SK-N-MC (cell line): ENCODE results near the gene NTRK2.

Experiments used
- DNase-seq: peaks from one replicate; pipeline ENCODE4 v3.0.0-alpha.2; 2011; ENCODE audit warnings: low read depth, low spot score
- H3K27ac ChIP-seq: fragments of 200-600 bp; sonication (generic); 2 replicates; pipeline ENCODE4 v1.5.1; 2016; ENCODE audit warnings: mixed run types
- H3K36me3 ChIP-seq: fragments of 200-600 bp; sonication (generic); 2 replicates; pipeline ENCODE4 v1.6.1; 2017; ENCODE audit warnings: antibody characterized with exemption, low read length, mixed read lengths; ENCODE audit not compliant: insufficient read depth
- H3K4me3 ChIP-seq: fragments of 200-600 bp; sonication (generic); 2 replicates; pipeline ENCODE4 v1.5.1; 2016
- H3K9ac ChIP-seq: fragments of 200-600 bp; sonication (generic); 2 replicates; pipeline ENCODE4 v1.8.0; 2017; ENCODE audit warnings: mixed run types, mixed read lengths; ENCODE audit not compliant: insufficient read length
- H3K9me3 ChIP-seq: fragments of 200-600 bp; sonication (generic); 2 replicates; pipeline ENCODE4 v1.6.1; 2017; ENCODE audit warnings: low read depth, mild to moderate bottlenecking, antibody characterized with exemption, low read length, moderate library complexity, mixed read lengths
- EZH2 ChIP-seq: fragments of 200-600 bp; sonication (generic); IDR thresholded peaks from one replicate; pipeline ENCODE4 v1.6.1; 2017; ENCODE audit warnings: antibody characterized with exemption
- FOXP2 ChIP-seq: optimal IDR thresholded peaks from 2 replicates; pipeline ENCODE3; 2011; ENCODE audit warnings: mild to moderate bottlenecking, moderate library complexity; ENCODE audit not compliant: insufficient read depth; ENCODE audit errors: extremely low read length, control extremely low read depth
- POLR2AphosphoS5 ChIP-seq: IDR thresholded peaks from 2 replicates; pipeline ENCODE4 v1.6.1; 2012; ENCODE audit warnings: mild to moderate bottlenecking, low read depth, low read length, borderline replicate concordance

Gene NTRK2

GRCh38 chr9:84860249-84861115 is 191.0 kb downstream of the NTRK2 start:
- no peaks in the 10 kb centered on the region for H3K36me3 ChIP-seq
- DNase-seq = no peak
- no peak overlapping the region for H3K4me3 ChIP-seq
- no peak for TF ChIP-seq EZH2
- TF ChIP-seq FOXP2 = no peak
- TF ChIP-seq POLR2AphosphoS5 = no peak
- H3K27ac ChIP-seq = no peak overlapping the region
- H3K9me3 ChIP-seq = no peaks in the 10 kb centered on the region
- H3K9ac ChIP-seq = no peak overlapping the region

DNA sequence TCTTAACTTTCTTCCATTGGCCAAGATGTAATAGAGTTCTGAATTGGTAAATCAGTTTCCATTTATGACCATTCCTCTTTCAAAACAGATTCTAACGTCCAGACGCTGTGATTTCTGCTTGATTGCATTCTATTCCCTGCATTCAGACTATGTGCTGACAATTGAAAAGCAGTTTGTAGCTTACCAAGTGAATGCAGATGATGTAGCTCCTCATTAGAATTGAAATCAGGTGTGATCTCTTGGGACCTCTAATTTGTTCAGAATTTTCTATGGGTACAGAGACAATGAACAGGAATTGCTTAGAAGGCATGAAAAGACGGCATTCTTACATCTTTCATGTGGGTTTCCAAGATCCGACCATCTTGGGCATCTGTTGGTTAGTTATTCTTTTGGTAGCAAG is 191.9 kb downstream of the NTRK2 start:
- Histone ChIP-seq H3K36me3 (no peaks in the 10 kb centered on the region), H3K4me3 (no peak overlapping the region)
- TF ChIP-seq EZH2 = no peak
- TF ChIP-seq FOXP2 = no peak
- no peak for TF ChIP-seq POLR2AphosphoS5

DNA sequence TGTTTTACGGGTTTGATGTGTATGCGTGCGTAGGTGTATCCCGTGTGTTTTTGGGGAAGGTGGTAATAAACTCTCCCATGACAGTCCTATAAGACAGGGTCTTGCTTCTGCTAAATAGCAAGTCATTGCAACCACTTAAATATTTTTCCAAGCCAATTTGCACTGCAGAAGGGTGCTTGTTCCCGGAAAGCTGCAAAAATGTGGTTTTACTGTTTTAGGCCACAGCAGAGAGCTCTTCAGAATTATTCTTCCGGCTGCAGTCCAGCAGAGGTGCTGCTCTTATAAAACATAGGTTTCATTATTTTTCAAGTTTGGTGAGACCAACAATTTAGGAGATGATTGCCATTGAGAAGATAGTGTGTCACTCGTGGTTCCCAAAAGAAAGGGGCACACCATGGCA is 192.8 kb downstream of the NTRK2 start:
- Histone ChIP-seq H3K9ac (no peak overlapping the region), H3K9me3 (no peaks in the 10 kb centered on the region), H3K27ac (no peak overlapping the region), H3K36me3 (no peaks in the 10 kb centered on the region), H3K4me3 (no peak overlapping the region)
- no peak for DNase-seq
- TF ChIP-seq POLR2AphosphoS5 = no peak
- TF ChIP-seq FOXP2 = no peak
- TF ChIP-seq EZH2 = no peak

More for the DNA sequence above, 191.9 kb downstream of the NTRK2 start:
- no peak for DNase-seq
- no peak overlapping the region for H3K27ac ChIP-seq
- H3K9me3 ChIP-seq = no peaks in the 10 kb centered on the region
- no peak overlapping the region for H3K9ac ChIP-seq

GRCh38 chr9:84862810-84863287 is 193.3 kb downstream of the NTRK2 start:
- no peak overlapping the region for H3K27ac ChIP-seq
- TF ChIP-seq POLR2AphosphoS5 = no peak
- no peak for TF ChIP-seq EZH2
- TF ChIP-seq FOXP2 = no peak
- H3K9me3 ChIP-seq = no peaks in the 10 kb centered on the region
- no peak overlapping the region for H3K9ac ChIP-seq
- H3K4me3 ChIP-seq = no peak overlapping the region
- H3K36me3 ChIP-seq = no peaks in the 10 kb centered on the region
- no peak for DNase-seq

DNA sequence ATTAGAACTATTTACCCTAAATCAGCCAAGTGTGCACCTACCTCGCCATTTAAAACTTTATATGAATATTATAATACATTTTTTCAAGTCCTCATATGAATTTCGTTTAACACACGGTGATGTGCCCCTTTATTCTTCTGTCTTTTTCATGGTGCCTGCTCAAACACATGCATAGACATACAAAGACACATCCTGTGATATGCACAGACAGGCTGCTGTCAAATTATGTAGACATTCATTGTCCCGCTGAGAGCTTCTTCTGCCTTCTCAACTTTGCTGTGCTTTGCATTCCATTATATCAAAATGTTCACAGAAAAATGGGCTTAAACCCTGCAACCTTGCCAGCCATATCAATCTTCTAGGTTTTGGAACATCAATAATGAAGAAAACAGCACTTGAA is 193.8 kb downstream of the NTRK2 start:
- no peak overlapping the region for H3K27ac ChIP-seq
- H3K4me3 ChIP-seq = no peak overlapping the region
- no peaks in the 10 kb centered on the region for H3K9me3 ChIP-seq
- H3K9ac ChIP-seq = no peak overlapping the region
- DNase-seq = no peak
- no peaks in the 10 kb centered on the region for H3K36me3 ChIP-seq
- TF ChIP-seq FOXP2 = no peak
- no peak for TF ChIP-seq EZH2
- TF ChIP-seq POLR2AphosphoS5 = no peak

DNA sequence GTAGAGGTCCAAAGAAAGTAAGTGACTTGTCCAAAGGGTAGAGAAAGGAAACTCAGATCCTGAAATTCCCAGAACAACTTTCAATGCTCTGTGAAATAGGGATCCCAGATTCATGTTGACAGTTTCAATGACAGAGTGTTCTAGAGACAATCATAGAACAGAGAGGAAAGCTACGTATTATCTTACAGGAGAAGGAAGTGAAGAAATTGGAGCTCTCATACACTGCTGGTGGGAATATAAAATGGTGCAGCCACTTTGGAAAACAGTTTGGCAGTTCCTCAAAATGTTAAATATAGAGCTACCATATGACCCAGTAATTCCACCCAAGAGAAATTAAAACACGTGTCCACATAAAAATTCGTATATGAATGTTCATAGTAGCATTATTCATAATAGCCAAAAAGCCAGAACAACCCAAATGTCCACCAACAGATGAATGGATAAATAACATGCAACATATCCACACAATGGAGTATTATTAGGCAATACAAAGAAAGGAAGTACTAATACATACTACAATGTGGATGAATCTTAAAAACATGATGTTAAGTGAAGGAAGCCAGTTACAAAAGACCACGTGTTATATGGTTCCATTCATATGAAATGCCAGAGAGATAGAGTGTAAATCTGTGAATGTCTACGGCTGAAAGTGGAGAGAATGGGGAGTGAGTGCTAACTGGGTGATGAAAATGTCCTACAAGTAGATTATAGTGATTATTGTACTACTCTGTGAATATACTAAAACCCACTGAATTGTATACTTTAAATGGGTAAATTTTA is 197.1 kb downstream of the NTRK2 start:
- no peak for DNase-seq
- Histone ChIP-seq H3K27ac (no peak overlapping the region), H3K4me3 (no peak overlapping the region), H3K9me3 (no peaks in the 10 kb centered on the region), H3K9ac (no peak overlapping the region), H3K36me3 (no peaks in the 10 kb centered on the region)
- TF ChIP-seq POLR2AphosphoS5 = no peak
- TF ChIP-seq FOXP2 = no peak
- no peak for TF ChIP-seq EZH2

GRCh38 chr9:84867186-84867585 is 197.7 kb downstream of the NTRK2 start:
- H3K27ac ChIP-seq = no peak overlapping the region

DNA sequence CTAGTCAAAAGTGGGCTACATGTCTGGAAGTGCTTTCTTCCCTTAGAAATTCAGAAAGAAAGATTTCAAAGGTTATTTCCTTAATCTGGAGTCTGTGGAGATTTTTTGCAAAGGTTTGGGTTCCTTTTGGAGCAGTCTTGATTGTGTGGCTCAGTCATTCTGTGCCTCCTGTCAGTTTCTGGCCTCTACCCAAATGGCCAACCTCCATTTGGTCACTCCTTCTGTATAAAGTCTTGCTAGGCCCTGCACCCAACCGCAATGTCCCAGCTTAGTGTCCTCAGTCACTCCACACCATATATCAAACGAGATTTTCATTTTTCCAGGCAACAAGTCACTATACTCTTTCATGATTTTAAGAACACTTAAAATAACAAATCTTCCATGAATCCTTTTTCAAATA is 199.6 kb downstream of the NTRK2 start:
- DNase-seq = no peak
- Histone ChIP-seq H3K9ac (no peak overlapping the region), H3K36me3 (no peaks in the 10 kb centered on the region), H3K4me3 (no peak overlapping the region), H3K9me3 (no peaks in the 10 kb centered on the region), H3K27ac (no peak overlapping the region)
- TF ChIP-seq POLR2AphosphoS5 (no peak), EZH2 (no peak), FOXP2 (no peak)

More at GRCh38 chr9:84867186-84867585, 197.7 kb downstream of the NTRK2 start:
- no peaks in the 10 kb centered on the region for H3K36me3 ChIP-seq
- H3K9me3 ChIP-seq = no peaks in the 10 kb centered on the region
- H3K9ac ChIP-seq = no peak overlapping the region
- no peak overlapping the region for H3K4me3 ChIP-seq
- DNase-seq = no peak
- no peak for TF ChIP-seq EZH2
- no peak for TF ChIP-seq POLR2AphosphoS5
- TF ChIP-seq FOXP2 = no peak
